Activated CD8-positive, alpha-beta memory T cell treated with anti-CD3 and anti-CD28 coated beads, Interleukin-2, amount 50 U/mL, for 1 hour (primary cell): ENCODE measurements around the gene SRSF10.
"Not testable (repeated sequence)": the region's sequence is repeated elsewhere in the genome, so short reads cannot be mapped to it uniquely, and the experiment has no call there.

Experiments
- DNase-seq: peaks from one replicate; pipeline ENCODE4 v3.0.0-alpha.2; 2020; ENCODE audit errors: extremely low read depth

SRSF10 gene

DNA sequence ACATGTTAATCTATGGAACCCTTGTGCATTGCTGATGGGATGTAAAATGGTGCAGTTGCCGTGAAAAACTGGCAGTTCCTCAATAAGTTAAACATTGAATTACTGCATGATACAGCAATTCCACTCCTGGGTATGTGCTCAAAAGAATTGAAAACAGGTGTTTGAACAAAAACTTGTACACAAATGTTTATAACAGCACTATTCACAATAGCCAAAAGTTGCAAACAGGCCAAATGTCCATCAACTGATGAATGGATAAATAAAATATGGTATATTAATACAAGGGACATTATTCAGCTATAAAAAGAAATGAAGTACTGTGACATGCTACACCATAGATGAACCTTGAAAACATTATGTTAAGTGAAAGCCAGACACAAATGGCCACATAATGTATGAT lies 17.7 kb upstream of the SRSF10 start:
- no peak for DNase-seq

DNA sequence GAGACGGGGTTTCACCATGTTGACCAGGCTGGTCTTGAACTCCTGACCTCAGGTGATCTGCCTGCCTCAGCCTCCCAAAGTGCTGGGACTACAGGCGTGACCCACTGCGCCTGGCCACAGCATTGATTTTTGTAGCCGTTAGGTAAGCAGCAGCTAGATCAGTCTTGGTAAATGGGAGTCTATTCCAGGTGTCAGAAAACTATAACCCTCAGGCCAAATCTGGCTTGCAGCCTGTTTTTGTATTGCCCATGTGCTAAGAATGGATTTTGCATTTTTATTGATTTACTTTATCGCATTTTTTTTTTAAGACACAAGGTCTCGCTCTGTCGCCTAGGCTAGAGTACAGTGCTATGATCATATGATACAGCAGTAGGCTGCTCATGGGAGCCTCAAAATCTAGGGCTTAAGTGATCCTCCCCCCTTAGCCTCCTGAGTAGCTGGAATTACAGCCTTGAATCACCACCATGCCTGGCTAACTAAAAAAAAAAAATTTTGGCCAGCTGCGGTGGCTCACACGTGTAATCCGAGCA lies 16.6 kb upstream of the SRSF10 start:
- no peak for DNase-seq

DNA sequence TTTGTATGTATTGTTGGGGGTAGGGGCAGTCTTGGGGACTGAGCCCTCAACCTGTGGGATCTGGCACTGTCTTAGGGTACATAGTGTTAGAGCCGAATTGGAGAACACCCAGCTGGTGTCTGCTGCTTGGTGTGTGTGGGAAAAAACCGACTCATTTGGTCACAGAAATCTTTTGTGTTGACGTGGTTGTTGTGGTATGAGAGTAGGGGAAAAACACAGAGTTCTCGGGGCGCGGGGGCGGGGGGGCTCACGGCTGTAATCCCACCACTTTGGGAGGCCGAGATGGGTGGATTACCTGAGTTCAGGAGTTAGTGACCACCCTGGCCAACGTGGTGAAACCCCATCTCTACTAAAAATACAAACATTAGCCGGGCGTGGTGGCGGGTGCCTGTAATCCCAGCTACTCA lies 15.3 kb upstream of the SRSF10 start:
- DNase-seq, result no peak

DNA sequence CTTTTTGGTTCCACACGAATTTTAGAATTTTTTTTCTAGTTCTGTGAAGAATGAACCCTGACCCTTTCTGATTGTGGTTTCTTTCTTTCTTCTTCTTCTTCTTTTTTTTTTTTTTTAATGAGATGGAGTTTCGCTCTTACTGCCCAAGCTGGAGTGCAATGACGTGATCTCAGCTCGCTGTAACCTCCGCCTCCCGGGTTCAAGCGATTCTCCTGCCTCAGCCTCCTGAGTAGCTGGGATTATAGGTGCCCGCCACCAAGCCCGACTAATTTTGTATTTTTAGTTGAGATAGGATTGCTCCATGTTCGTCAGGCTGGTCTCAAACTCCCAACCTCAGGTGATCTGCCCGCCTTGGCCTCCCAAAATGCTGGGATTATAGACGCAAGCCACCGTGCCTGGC lies 11.9 kb upstream of the SRSF10 start:
- DNase-seq, result not testable (repeated sequence)

DNA sequence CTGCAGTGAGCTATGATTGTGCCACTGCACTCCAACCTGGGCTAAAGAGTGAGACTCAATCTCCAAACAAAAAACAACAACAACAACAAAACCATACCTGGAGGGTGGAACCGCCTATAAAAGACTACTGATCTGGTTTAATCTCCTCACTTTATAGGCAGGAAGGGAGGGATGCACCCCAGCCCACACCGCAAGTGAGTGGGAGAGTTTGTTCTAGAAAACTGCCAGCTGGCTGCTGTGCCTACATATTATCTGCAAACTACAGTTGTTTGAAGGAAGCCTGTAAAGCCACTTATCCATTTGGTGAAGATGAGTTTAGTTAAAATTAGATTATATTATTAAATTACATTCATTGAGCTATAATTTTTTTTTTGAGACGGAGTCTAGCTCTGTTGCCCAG lies 9.1 kb upstream of the SRSF10 start:
- DNase-seq, result no peak

DNA sequence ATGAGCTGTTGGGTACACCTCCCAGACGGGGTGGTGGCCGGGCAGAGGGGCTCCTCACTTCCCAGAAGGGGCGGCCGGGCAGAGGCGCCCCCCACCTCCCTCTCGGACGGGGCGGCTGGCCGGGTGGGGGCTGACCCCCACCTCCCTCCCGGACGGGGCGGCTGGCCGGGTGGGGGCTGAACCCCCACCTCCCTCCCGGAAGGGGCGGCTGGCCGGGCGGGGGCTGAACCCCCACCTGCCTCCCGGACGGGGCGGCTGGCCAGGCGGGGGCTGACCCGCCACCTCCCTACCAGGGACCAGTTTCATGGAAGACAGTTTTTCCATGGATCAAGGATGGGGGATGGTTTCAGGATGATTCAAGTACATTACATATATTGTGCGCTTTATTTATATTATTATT lies 6.9 kb upstream of the SRSF10 start:
- not testable (repeated sequence) for DNase-seq

DNA sequence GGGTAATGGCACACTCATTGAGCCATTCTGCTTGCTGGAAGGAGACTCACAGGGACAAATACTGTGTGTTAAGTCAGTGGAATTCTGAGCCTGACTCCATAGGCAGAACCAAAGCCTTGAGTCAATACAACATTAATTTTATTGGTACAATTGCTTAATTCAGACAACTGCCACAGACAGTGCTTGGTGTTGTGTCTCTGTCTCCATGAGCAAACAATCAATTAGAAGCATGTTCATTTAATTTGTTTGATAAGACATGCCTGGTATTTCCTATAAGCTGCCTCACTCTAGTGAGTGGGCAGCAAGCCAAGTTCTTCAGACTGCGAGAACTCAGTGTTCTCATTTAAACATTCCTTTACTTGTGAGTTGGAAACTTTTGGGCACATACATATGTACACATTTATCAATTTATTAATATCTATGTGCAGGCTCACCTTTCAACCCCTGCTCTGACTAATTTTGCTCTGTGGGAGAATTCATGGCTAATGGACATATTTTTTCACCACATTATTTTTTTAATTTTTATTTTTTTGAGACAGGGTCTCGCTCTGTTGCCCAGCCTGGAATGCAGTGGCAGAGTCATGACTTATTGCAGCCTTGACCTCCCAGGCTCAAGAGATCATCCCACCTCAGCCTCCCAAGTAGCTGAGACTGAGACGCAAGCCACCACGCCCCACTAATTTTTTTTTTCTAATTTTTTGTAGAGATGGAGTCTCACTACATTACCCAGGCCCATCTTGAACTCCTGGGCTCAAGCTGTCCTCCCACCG lies 4.5 kb upstream of the SRSF10 start:
- DNase-seq, result no peak

DNA sequence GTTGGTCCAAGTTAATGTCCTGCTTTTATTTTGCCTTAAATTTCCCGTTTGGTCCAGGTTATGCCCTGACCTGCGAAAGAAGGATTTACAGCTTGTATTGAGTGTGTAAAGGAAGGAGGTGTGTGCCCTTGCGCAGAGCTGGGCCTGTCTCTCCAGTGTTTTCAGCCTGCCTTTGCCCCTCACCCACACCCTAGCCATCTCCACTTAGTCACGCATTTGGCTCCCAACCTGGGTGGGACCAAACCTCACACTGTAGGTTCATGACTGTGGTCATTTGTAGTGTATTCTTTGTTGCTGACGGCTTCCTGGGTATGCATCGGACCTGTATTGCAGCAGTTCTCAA lies 572 bp upstream of the SRSF10 start:
- DNase-seq, result no peak

DNA sequence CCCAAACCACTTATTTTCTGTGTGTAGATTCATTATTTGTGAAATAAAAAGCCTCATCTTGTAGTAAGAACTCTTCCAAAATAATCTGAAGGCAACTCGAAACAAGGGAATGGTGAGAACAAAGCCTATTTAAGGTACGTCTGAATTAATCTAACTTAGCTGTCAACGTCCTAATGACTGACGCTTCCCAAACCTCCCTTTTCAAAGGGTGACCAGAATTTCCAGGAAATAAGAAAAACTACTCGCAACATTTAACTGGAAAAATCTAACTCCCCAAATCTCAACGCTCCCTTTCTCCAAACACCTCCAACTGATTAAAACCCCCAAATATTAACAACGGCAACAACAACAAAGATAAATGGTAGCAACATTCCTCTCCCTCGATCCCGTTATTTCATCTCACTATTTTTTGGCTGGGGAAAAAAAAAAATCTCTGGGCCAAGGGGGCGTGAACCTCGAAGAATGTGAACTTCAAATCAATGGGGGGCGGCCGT lies 693 bp downstream of the SRSF10 start:
- DNase-seq, result no peak

DNA sequence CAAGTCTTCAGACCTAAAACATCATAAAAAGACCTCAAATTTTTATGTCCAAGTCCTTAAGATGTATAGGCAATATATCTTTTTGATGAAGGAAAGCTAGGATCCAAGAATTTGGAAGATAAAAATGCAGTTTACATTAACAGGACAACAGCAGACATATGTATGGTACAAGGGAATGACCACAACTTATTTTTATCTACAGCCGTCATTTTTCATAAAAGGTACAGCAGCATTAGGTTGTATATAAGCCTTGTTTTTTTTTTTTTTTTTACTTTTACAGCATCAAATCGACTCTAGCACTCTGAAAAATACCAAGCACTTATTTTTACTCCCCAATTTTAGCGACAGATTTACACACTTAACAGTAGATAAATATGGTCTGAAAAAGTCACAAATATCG lies 1.3 kb downstream of the SRSF10 start:
- DNase-seq, result no peak

DNA sequence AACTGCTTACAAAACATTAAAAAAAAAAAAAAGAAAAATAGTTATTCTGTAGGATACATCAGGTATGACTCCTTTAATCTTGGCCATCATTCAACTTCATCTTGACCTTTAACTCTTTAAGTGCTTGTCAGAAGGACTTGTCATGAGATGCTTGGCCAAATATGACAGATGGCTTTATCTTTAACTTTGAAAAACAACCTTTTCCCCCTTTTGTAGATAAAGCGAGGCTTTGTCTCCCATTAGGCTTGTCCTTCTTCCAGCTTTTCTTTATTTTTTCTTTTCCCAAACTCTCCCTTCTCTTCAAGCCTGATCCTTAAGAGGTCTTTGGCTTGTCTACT lies 2.3 kb downstream of the SRSF10 start:
- DNase-seq, result no peak

DNA sequence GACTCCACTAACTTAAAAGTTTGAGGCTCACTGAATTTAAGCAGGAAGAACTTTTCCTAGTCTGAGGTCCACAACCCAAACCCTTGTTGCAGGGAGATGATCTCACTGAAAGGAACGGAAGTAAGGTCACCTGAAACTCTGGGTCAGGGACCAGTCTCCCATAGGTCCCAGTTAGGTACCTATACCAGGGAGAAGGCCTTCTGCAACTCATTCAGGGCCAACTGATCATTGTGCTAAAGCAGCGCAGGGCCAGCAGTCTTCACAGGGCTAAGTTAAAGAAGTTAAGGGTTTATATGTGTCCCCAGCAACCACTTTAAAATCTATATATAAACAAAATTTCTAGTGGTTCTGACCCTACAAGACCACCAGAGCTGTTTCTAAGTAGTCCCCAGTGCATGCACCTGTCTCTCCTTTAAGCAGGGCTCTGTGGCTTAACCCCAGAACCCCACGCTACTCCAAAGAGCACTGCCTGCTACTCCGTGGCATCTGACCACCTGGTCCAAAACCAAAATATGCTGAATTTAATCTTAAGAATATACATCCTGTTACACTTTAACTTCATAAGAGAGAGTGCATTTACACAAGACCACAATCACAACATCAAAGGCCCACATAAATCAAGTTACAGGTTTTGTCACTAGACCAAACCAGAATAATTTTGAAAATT lies 2.8 kb downstream of the SRSF10 start:
- DNase-seq, result no peak

DNA sequence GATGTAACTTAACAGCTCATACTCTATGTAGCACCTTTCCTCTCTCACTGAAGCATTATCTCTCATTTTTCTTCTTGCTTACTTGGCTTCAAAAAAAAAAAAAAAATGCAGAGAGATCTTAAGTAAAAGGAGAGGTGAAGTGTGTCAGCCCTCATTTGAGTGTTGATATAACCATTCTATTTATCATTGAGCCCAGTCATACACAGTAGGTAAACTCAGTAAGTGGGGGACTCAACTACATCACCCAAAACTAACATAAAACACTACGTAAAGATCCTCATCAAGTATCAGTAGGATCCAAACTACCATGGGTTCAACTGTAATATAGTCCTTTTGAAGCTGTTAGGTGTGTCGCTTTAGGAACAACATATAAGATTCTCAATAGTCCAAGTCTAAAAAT lies 12.3 kb downstream of the SRSF10 start:
- no peak for DNase-seq

DNA sequence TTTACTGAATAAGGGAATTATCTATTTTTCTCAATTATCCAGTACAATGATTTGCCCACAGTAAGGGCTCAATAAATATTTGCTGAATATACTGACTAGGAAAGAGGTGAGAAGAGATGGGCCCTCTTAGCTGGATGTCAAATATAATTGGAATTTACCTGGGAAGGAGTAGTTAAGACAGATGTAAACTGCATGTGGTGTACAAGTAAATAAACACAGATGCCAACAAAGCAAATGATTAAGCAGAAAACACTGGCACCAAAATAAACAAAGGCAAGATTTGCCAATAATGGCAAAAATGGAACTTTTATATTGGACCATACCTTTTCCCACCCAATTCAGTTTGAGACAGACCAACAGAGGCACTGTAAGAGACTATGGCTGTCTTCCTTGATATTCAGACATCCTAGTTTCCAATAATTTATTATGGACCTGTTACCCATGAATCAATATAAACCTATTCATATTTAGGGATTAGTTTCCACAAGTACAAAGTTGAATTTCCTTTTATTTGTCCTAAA lies 13.1 kb downstream of the SRSF10 start:
- DNase-seq, result no peak

DNA sequence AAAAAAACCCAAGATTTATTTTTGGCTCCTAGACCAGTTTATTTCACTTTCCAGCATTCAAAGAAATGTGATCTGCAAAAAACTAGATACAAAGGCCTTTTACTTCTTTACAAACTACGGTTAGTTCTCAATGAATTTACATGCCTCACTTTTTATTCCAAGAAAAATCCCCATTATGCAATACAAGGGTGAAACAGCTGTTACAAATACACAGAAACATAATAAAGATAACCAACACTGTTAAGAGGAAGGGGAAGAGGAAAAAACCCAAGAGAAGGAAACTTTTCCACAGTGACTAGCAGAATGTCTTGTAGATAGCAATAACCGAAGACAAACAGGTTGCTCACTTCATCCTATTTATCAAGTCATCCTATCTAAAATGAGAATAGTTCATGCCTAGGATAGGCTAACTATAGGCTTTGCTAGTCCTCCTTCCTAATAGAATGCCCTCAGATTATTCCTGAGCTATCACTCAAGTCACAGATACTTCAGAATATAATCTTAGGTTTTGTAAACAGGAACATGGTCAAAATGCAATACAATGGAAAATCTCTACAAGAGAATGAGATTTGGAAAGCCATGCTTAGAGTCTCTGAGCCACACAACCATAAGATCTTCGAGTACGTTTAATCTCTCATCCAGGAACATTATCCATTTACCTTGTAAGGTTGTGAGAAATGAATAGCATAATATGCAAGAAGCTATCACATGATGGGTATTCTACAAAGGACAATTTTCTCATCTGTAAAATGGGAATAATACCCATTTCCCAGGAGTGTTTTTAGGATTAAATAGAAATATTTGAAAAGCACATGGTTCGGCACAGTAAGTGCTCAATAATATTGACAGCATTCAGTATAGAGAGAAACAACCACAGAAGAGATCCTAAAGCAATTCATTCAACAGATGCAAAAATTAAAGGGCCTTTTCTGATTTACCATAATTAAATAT lies 15.1 kb downstream of the SRSF10 start:
- no peak for DNase-seq

DNA sequence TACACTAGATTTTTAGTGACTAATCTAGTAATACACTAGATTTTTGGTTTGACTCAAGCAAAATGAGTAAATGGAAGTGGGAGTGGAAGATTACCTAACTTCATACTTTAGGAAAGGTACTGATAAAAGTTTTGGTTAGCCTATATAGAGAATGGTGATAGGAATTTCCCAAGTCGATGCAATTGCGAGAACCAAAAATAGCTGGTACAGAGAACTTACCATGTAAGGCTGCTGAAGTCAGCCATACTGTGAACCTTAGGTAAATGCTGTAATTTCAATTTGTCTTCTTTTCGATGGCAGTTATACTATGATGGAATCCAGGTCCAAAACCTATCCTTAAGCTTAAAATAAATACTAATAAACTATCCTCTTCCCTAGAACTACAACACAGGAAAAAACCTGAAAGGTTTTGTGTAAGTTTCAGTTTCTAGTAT lies 15.9 kb downstream of the SRSF10 start:
- no peak for DNase-seq

DNA sequence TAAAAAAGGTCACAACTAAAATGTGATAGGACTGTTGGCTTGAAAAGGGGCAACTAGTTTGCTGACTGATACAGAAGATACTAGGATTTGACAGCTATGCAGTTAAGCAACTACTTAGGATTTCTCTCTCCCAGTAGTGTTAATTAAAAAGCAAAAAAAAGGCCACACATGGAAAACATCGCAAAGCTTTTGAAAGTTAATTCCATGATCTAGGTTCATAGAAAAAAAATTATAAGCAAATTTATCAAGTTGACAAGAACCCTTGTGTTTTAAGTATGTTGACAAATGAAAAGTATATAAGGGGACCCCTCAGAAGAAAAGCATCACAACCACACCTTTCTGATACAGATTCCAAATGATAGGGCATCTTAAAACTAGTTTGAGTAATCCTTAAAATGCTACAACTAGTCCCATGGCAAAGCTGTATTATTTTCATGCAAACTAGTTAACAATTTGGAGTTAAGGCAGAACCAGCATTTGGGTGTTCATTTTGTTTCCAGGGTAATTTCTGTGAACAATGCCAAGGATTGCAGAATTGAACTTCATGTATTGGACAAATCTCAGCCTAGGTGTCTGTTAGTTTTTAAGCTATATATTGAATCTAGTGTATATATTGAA lies 16.4 kb downstream of the SRSF10 start:
- DNase-seq, result no peak

DNA sequence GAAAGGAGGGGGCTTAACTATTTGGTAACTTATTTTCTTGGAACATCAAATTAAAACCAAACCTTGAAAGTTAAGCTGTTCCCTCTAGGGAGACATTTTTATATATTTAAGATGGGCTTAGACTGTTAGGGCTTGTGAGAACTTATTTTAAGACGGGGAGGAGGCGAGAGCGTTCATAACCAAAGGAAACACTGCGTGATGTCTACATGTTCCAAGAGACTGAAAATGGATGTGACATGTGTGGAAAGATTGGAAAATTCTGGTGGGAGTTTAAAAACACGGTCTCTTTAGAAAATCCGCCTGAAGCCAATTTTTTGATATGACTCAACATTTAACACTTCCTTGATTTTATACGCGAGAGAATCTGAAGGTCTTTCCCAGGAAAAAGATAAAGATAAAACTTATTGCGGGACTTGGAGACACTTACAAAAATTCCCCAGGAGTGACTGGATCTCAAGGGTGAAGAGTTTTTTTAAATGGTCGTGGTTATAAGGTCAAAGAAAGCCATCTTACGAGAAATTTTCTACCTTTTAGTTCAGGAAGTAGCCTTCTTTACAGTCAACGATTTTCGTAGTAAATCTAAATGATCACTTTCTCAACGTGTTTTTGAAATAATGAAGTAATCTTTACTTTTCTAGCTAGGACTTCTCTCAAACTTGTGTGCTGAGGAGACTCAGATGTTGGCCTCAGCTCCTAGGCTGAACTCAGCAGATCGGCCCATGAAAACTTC lies 19.7 kb downstream of the SRSF10 start:
- DNase-seq, result no peak

DNA sequence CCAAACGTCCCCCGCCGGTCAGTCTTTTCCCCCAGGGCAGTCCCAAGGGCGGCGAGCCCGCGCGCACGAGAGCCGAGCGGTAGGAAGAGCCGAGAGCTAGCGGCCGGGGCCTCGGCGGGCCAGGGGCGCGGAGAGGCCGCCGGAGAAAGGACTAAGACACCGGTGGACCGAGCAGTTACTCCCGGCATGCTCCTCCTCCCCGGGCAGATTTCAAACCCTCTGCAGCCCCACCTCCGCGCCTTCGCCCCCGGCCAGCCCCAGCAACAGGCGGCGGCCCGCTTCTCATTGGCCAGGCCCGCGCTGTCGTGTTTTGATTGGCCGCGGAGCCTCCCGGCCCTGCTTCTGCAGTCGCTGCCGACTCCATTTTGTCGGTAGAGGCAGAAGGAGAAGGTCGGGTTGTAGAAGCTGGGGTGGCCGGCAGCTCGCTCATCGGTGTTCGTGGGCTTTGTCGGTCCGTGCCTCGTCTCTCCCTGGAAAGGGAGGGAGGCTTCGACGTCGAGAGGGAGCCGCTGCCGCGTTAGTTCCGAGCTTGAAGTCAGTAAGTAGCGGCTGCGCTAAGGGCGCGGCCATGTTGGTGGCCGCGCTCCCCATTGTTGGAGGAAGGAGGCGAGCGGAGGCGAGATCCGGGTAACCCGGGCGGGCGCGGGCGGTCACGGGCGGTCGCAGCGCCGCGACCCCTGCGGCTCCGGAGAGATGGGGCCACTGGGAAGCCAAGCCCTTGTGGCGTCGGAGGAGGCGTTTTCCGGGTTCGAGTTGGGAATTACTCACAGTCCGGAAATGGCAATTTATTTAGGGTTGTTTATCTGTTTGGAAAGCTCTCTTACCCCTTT lies 20.5 kb downstream of the SRSF10 start, which contains the start of gene PNRC2:
Gene PNRC2 (plus strand): TSS at position 368 of the 830 bp plus-strand sequence. CDS start 1,630 bp downstream, outside the sequence.
- peak; percentile 86 for DNase-seq
